Lung (tissue), 12 donors: Measurements from ENCODE around the gene OGFRL1. TPM values are rescaled to one million over a fixed set of nuclear protein-coding genes. Genes with fewer than 3 reads are reported as not detected.
A peak's percentile ranks its signal among the peaks of the same experiment; 100 is the strongest.

Experiments used
- ATAC-seq: fragments of 200-7000 bp; cut with Tn5 transposase; one replicate; pipeline ENCODE4 v1.9.1; 2020; ENCODE audit warnings: moderate number of reproducible peaks; ENCODE audit not compliant: insufficient read depth, low FRiP score
- DNase-seq, 3 donors: peaks; one replicate each; pipeline ENCODE4 v3.0.0-alpha.2; 2013 to 2017
- H3K27ac ChIP-seq, 2 donors: one replicate each; pipeline ENCODE4 v1.5.1; 2013; ENCODE audit warnings: mild to moderate bottlenecking in 2 of 2, moderate library complexity in 2 of 2, control low read depth in 1 of 2, inconsistent platforms in 1 of 2, low read depth in 1 of 2, low read length in 1 of 2
- H3K27me3 ChIP-seq, 3 donors: one replicate each; pipeline ENCODE4 v1.5.1; 2013; ENCODE audit warnings: low read length in 2 of 3; ENCODE audit not compliant: control insufficient read depth in 3 of 3, insufficient read depth in 3 of 3
- H3K36me3 ChIP-seq, 4 donors: one replicate each; pipeline ENCODE4 v1.5.1; 2013; ENCODE audit warnings: low read length in 4 of 4, mild to moderate bottlenecking in 1 of 4, moderate library complexity in 1 of 4; ENCODE audit not compliant: control insufficient read depth in 4 of 4, insufficient read depth in 4 of 4
- H3K4me1 ChIP-seq, 5 donors: one replicate each; pipeline ENCODE4 v1.5.1; 2013; ENCODE audit warnings: low read length in 5 of 5, mild to moderate bottlenecking in 2 of 5, moderate library complexity in 1 of 5; ENCODE audit not compliant: control insufficient read depth in 5 of 5, insufficient read depth in 5 of 5
- H3K4me3 ChIP-seq: one replicate; pipeline ENCODE4 v1.5.1; 2013; ENCODE audit warnings: mild to moderate bottlenecking, control low read depth, moderate library complexity
- H3K9ac ChIP-seq, 2 donors: one replicate each; pipeline ENCODE4 v1.5.1; 2013; ENCODE audit warnings: low read length in 2 of 2, control low read depth in 1 of 2; ENCODE audit not compliant: insufficient read depth in 1 of 2
- H3K9me3 ChIP-seq, 4 donors: one replicate each; pipeline ENCODE4 v1.5.1; 2013; ENCODE audit warnings: low read length in 3 of 4, mild to moderate bottlenecking in 1 of 4, moderate library complexity in 1 of 4; ENCODE audit not compliant: control insufficient read depth in 4 of 4, insufficient read depth in 3 of 4
- WGBS, 2 donors: extraction: QIAGEN DNeasy Blood & Tissue Kit; methylation state at CpG; one replicate each; pipeline ENCODE4 v1.1.7; 2013; 5-methylcytosine and 5-hydroxymethylcytosine counted together
- polyA plus RNA-seq, 2 donors: library from polyadenylated mRNA; stranded (reverse); fragments of 200-250 nt; gene quantifications; one replicate each; pipeline ENCODE4 v1.2.1, GENCODE V29; 2013
- total RNA-seq, 2 donors: library from RNA; depleted of rRNA in 1 of 2; stranded (reverse); fragments of >200 nt in 1 of 2; gene quantifications; one replicate each; pipeline ENCODE4 v1.2.1, GENCODE V29; 2014 to 2021
- TF ChIP-seq, protein P1 (sequence below): IDR thresholded peaks from 2 replicates; pipeline ENCODE4 v1.5.1; 2012; ENCODE audit warnings: mild to moderate bottlenecking; ENCODE audit errors: control extremely low read depth, extremely low read depth
- donor health status: control.
- donor health status: control.
- donor health status: Bipolar disorder and iron deficiency.
- donor health status: healthy.
- donor health status: DM: yes; HTN: yes; CAD: no.

The OGFRL1 gene
- total and polyA plus RNA-seq, 4 donors = 6.7 to 24.0 (median 14.6) TPM

DNA sequence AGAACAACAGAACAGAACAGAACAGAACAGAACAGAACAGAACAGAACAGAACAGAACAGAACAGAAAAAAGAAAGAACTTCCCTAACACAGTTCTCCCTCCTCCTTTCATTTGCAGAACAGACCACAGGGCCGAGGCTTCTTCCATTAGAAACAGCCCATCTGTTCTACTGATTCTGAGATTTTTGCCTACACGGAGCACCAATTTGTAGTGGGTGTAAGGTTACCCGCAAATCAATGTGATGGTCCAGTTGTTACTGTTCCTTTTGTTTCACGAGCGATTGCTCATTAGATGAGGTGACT lies 734 bp upstream of the OGFRL1 start:
- Histone ChIP-seq H3K36me3 (no peaks in the 10 kb centered on the region), H3K9ac (peak overlapping the region; percentile 8 to 44), H3K9me3 (no peaks in the 10 kb centered on the region), H3K27ac (peak overlapping the region; percentile 94 to 97), H3K4me1 (peaks cover 0 to 17% (median 7%) of the 10 kb centered on the region in 5 donors), H3K27me3 (no peaks in the 10 kb centered on the region), H3K4me3 (no peak overlapping the region)
- 8 to 10% methylated on average over 5 of the region's 5 CpGs for WGBS, 2 donors
- DNase-seq (no peak), ATAC-seq (no peak)
- TF ChIP-seq, protein P1, sequence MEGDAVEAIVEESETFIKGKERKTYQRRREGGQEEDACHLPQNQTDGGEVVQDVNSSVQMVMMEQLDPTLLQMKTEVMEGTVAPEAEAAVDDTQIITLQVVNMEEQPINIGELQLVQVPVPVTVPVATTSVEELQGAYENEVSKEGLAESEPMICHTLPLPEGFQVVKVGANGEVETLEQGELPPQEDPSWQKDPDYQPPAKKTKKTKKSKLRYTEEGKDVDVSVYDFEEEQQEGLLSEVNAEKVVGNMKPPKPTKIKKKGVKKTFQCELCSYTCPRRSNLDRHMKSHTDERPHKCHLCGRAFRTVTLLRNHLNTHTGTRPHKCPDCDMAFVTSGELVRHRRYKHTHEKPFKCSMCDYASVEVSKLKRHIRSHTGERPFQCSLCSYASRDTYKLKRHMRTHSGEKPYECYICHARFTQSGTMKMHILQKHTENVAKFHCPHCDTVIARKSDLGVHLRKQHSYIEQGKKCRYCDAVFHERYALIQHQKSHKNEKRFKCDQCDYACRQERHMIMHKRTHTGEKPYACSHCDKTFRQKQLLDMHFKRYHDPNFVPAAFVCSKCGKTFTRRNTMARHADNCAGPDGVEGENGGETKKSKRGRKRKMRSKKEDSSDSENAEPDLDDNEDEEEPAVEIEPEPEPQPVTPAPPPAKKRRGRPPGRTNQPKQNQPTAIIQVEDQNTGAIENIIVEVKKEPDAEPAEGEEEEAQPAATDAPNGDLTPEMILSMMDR = no peak

GRCh38 chr6:71289039-71289801 lies 609 bp downstream of the OGFRL1 start:
- Histone ChIP-seq H3K9me3 (no peaks in the 10 kb centered on the region), H3K27ac (peak overlapping the region; percentile 94 to 97), H3K27me3 (no peaks in the 10 kb centered on the region), H3K4me3 (peak overlapping the region; percentile 69), H3K4me1 (peaks cover 0 to 17% (median 7%) of the 10 kb centered on the region in 5 donors), H3K9ac (peak overlapping the region in 1 of 2 donors; percentile 61), H3K36me3 (peaks cover 0 to 3% (median 0%) of the 10 kb centered on the region in 4 donors)
- WGBS, 2 donors = 2 to 3% methylated on average over 28 to 57 of the region's 57 CpGs
- peak; percentile 42 to 57 (median 46) for DNase-seq
- TF ChIP-seq, protein P1 = no peak
- ATAC-seq = peak; percentile 16

- Histone ChIP-seq H3K27ac (no peak overlapping the region), H3K4me1 (peaks cover 0 to 17% (median 7%) of the 10 kb centered on the region in 5 donors), H3K36me3 (peaks cover 0 to 4% (median 0%) of the 10 kb centered on the region in 4 donors), H3K9me3 (no peaks in the 10 kb centered on the region), H3K9ac (peak overlapping the region in 1 of 2 donors; percentile 61), H3K4me3 (no peak overlapping the region), H3K27me3 (no peaks in the 10 kb centered on the region)
- TF ChIP-seq, protein P1 = no peak
- WGBS, 2 donors = 45 to 72% methylated on average over 5 of the region's 5 CpGs
- no peak for DNase-seq
- no peak for ATAC-seq
These were observed 1.2 kb downstream of the OGFRL1 start for GRCh38 chr6:71289802-71290175.
